ENCODE results near the gene FPR1. TPM values are rescaled to one million over a fixed set of nuclear protein-coding genes. Genes with fewer than 3 reads are reported as not detected.

The FPR1 gene
- total RNA-seq (2022) (6.2 and 8.6 TPM in 2 replicates), Bru-seq, nascent RNA (percentile 48 among the genes with signal in this experiment), BruChase-seq, experiment 1, labeled RNA remaining after a 6-hour chase (percentile 71 among the genes with signal in this experiment), BruChase-seq, experiment 2, labeled RNA remaining after a 2-hour chase (percentile 57 among the genes with signal in this experiment)
- long read RNA-seq, transcript FPR1-201 (2 exons, 1,930 nt), result major isoform, 12 of 15 reads
- long read RNA-seq, partial matches to known transcripts, result 0 of 15 reads
- long read RNA-seq, other reads (novel, unspliced or antisense), result 1 of 15 reads

- peak within 1 kb of the TSS; percentile 96 for H3K27ac Mint-ChIP-seq (ENCODE audit: low read depth, unreplicated experiment)
- H3K4me3 Mint-ChIP-seq (ENCODE audit: unreplicated experiment), result peak within 1 kb of the TSS; percentile 84
- H3K27me3 Mint-ChIP-seq (ENCODE audit: insufficient read depth, unreplicated experiment), result no peaks in the 10 kb centered on the region
- ChIA-PET POLR2A (interaction anchor here (1.0 to 3.5 kb wide), 3 partner anchors 25 to 41 kb away, joined by 3 to 14 read pairs (median 4); no protein-coding TSS in a partner anchor), CTCF (interaction anchor here (0.6 to 3.1 kb wide), 3 partner anchors 22 to 37 kb away, joined by 3 to 17 read pairs (median 4); no protein-coding TSS in a partner anchor)
- peaks cover 26% of the 10 kb centered on the region for H3K4me1 Mint-ChIP-seq (ENCODE audit: insufficient read depth, unreplicated experiment)
- intact Hi-C loops (cut with micrococcal nuclease), result loop anchor here (2.0 kb wide), 1 partner anchor 25 kb away; no protein-coding TSS in a partner anchor
- no peak for TF ChIP-seq CTCF (IDR thresholded peaks at IDR 0.05; ENCODE audit: unreplicated experiment)
- BruUV-seq (replicated peaks), result no TSS peak
- peak; percentile 63 for DNase-seq (ENCODE audit: unreplicated experiment)
- no peaks in the 10 kb centered on the region for H3K9me3 Mint-ChIP-seq (ENCODE audit: unreplicated experiment)
- H3K36me3 Mint-ChIP-seq (ENCODE audit: insufficient read depth, unreplicated experiment), result peaks cover 30% of the 10 kb centered on the region
These were observed at the start of gene FPR1 for GRCh38 chr19:51751655-51752054. TSS of gene FPR1 (minus strand) at chr19:51751878. CDS start at chr19:51746994, 4,884 bp downstream.

GRCh38 chr19:51800473-51801244 is 49.0 kb upstream of the FPR1 start:
- Mint-ChIP-seq H3K4me3 (ENCODE audit: unreplicated experiment) (no peak overlapping the region), H3K36me3 (ENCODE audit: insufficient read depth, unreplicated experiment) (no peaks in the 10 kb centered on the region), H3K27ac (ENCODE audit: low read depth, unreplicated experiment) (peak overlapping the region; percentile 43), H3K27me3 (ENCODE audit: insufficient read depth, unreplicated experiment) (no peaks in the 10 kb centered on the region), H3K9me3 (ENCODE audit: unreplicated experiment) (peaks cover 11% of the 10 kb centered on the region), H3K4me1 (ENCODE audit: insufficient read depth, unreplicated experiment) (peaks cover 16% of the 10 kb centered on the region)
- intact Hi-C loops (cut with micrococcal nuclease), result no loop called here
- ChIA-PET CTCF (interaction anchor here (1.3 to 2.1 kb wide), 2 partner anchors 9 to 23 kb away, joined by 3 to 18 read pairs; no protein-coding TSS in a partner anchor), POLR2A (interaction anchor here (1.7 kb wide), 1 partner anchor 111 kb away, joined by 5 read pairs; no protein-coding TSS in a partner anchor)
- DNase-seq (ENCODE audit: unreplicated experiment), result no peak
- no TSS peak for BruUV-seq (replicated peaks)
- no peak for TF ChIP-seq CTCF (IDR thresholded peaks at IDR 0.05; ENCODE audit: unreplicated experiment)

- Mint-ChIP-seq H3K36me3 (ENCODE audit: insufficient read depth, unreplicated experiment) (no peaks in the 10 kb centered on the region), H3K9me3 (ENCODE audit: unreplicated experiment) (peaks cover 11% of the 10 kb centered on the region), H3K27ac (ENCODE audit: low read depth, unreplicated experiment) (peak overlapping the region; percentile 43), H3K4me3 (ENCODE audit: unreplicated experiment) (peak overlapping the region; percentile 2), H3K4me1 (ENCODE audit: insufficient read depth, unreplicated experiment) (peaks cover 16% of the 10 kb centered on the region), H3K27me3 (ENCODE audit: insufficient read depth, unreplicated experiment) (no peaks in the 10 kb centered on the region)
- CTCF ChIA-PET, result interaction anchor here (0.6 to 2.1 kb wide), 6 partner anchors 9 to 227 kb away, joined by 3 to 18 read pairs (median 3); no protein-coding TSS in a partner anchor
- POLR2A ChIA-PET, result interaction anchor here (0.6 to 3.2 kb wide), 6 partner anchors 15 to 473 kb away, joined by 3 to 12 read pairs (median 4); no protein-coding TSS in a partner anchor
- no peak for DNase-seq (ENCODE audit: unreplicated experiment)
- BruUV-seq (replicated peaks), result no TSS peak
- intact Hi-C loops (cut with micrococcal nuclease), result loop anchor here (10.0 kb wide), 1 partner anchor 695 kb away; the partner anchor contains the start of gene CTU1
- no peak for TF ChIP-seq CTCF (IDR thresholded peaks at IDR 0.05; ENCODE audit: unreplicated experiment)
These were observed 48.2 kb upstream of the FPR1 start for GRCh38 chr19:51799774-51800472.

All from MCF 10A (cell line).